Tibial nerve (tissue), 4 donors: Measurements from ENCODE around the gene ANKRD53. TPM values are rescaled to one million over a fixed set of nuclear protein-coding genes. Genes with fewer than 3 reads are reported as not detected.

Experiments used
- DNase-seq, 2 donors: peaks; one replicate each; pipeline ENCODE4 v3.0.0-alpha.2; 2019; ENCODE audit warnings: low spot score in 2 of 2
- H3K27ac ChIP-seq, 4 donors: fragments of 200-600 bp; sonication (generic) in 3 of 4; one replicate each; pipeline ENCODE4 v1.5.1; 2017 to 2019; ENCODE audit warnings: mild to moderate bottlenecking in 1 of 4
- H3K27me3 ChIP-seq, 2 donors: fragments of 200-600 bp; sonication (generic) in 1 of 2; one replicate each; pipeline versions ENCODE4 v1.5.1 to v1.6.0; 2017 to 2019
- H3K36me3 ChIP-seq, 3 donors: fragments of 200-600 bp; sonication (generic); one replicate each; pipeline ENCODE4 v1.5.1; 2018 to 2019
- H3K4me1 ChIP-seq, 4 donors: fragments of 200-600 bp; sonication (generic) in 3 of 4; one replicate each; pipeline ENCODE4 v1.5.1; 2017 to 2019
- H3K4me3 ChIP-seq, 4 donors: fragments of 200-600 bp; sonication (generic) in 3 of 4; one replicate each; pipeline ENCODE4 v1.5.1; 2017 to 2019; ENCODE audit warnings: mild to moderate bottlenecking in 1 of 4, moderate library complexity in 1 of 4
- H3K9me3 ChIP-seq, 4 donors: fragments of 200-600 bp; sonication (generic) in 3 of 4; one replicate each; pipeline ENCODE4 v1.5.1; 2017 to 2019
- EP300 ChIP-seq, 2 donors: sonication (generic); formaldehyde crosslinking; IDR thresholded peaks; one replicate each; pipeline ENCODE4 v1.6.1; 2017; ENCODE audit warnings: antibody characterized with exemption in 2 of 2, mild to moderate bottlenecking in 1 of 2
- POLR2A ChIP-seq, 2 donors: fragments of 450-650 bp; IDR thresholded peaks; one replicate each; pipeline ENCODE4 v1.6.1; 2017; ENCODE audit warnings: antibody characterized with exemption in 2 of 2, mild to moderate bottlenecking in 2 of 2, moderate library complexity in 2 of 2
- WGBS, 2 donors: methylation state at CpG; one replicate each; pipeline ENCODE4 v1.1.5; 2018; 5-methylcytosine and 5-hydroxymethylcytosine counted together
- total RNA-seq, 4 donors: library from RNA; depleted of rRNA; stranded (reverse); fragments of >200 nt; gene quantifications; one replicate each; pipeline ENCODE4 v1.1.0, GENCODE V29; 2016
- TF ChIP-seq, protein P1 (sequence below), 5 experiments: fragments of 200-600 bp in 3 of 5; fragments of 450-650 bp in 2 of 5; sonication (generic) in 3 of 5; IDR thresholded peaks; one replicate each; pipeline ENCODE4 v1.5.1; 2016 to 2019; ENCODE audit warnings: antibody characterized with exemption in 5 of 5, mild to moderate bottlenecking in 3 of 5, moderate library complexity in 2 of 5

ANKRD53 gene
- total RNA-seq, 4 donors from 2014 or later: 1.3 to 9.0 (median 2.7) TPM

- Histone ChIP-seq H3K4me1 (peaks cover 0 to 36% (median 14%) of the 10 kb centered on the region in 4 donors), H3K36me3 (peaks cover 0 to 39% (median 0%) of the 10 kb centered on the region in 3 donors), H3K9me3 (no peaks in the 10 kb centered on the region), H3K27me3 (no peaks in the 10 kb centered on the region), H3K27ac (no peak overlapping the region), H3K4me3 (no peak overlapping the region)
- TF ChIP-seq, protein P1, sequence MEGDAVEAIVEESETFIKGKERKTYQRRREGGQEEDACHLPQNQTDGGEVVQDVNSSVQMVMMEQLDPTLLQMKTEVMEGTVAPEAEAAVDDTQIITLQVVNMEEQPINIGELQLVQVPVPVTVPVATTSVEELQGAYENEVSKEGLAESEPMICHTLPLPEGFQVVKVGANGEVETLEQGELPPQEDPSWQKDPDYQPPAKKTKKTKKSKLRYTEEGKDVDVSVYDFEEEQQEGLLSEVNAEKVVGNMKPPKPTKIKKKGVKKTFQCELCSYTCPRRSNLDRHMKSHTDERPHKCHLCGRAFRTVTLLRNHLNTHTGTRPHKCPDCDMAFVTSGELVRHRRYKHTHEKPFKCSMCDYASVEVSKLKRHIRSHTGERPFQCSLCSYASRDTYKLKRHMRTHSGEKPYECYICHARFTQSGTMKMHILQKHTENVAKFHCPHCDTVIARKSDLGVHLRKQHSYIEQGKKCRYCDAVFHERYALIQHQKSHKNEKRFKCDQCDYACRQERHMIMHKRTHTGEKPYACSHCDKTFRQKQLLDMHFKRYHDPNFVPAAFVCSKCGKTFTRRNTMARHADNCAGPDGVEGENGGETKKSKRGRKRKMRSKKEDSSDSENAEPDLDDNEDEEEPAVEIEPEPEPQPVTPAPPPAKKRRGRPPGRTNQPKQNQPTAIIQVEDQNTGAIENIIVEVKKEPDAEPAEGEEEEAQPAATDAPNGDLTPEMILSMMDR (IDR thresholded peaks at IDR 0.05): no peak
- no peak for TF ChIP-seq EP300 (IDR thresholded peaks at IDR 0.05)
- no peak for TF ChIP-seq POLR2A (IDR thresholded peaks at IDR 0.05)
- WGBS, 2 donors: 81 to 87% methylated on average over 2 of the region's 2 CpGs
- DNase-seq: no peak
These were observed 3.0 kb downstream of the ANKRD53 start for GRCh38 chr2:70981421-70981820.

GRCh38 chr2:70981866-70982810 lies 3.7 kb downstream of the ANKRD53 start:
- Histone ChIP-seq H3K4me3 (no peak overlapping the region), H3K27ac (no peak overlapping the region), H3K27me3 (no peaks in the 10 kb centered on the region), H3K4me1 (peaks cover 0 to 34% (median 14%) of the 10 kb centered on the region in 4 donors), H3K36me3 (peaks cover 0 to 46% (median 0%) of the 10 kb centered on the region in 3 donors), H3K9me3 (no peaks in the 10 kb centered on the region)
- WGBS, 2 donors: 89 to 91% methylated on average over 14 of the region's 14 CpGs
- DNase-seq: no peak
- TF ChIP-seq, protein P1 (IDR thresholded peaks at IDR 0.05): no peak
- TF ChIP-seq POLR2A (IDR thresholded peaks at IDR 0.05): no peak
- TF ChIP-seq EP300 (IDR thresholded peaks at IDR 0.05): no peak

DNA sequence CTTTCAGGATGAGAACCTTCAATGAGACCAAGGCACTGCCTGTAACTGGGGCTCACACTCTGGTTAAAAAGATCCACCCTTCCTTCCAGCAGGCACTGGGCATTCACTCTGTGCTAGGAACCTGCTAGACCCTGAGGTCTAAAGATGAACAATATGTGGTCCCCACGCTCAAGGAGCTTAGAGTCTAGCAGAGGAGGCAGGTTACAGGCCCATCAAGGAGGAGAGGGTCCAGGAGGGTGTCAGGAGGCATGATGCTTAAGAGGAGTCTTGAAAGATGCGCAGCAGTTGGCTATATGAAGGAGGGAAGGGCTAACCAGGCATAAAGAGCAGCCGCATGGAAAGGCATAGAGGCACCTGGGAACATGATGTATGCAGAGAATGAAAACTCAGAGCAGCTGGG lies 4.5 kb downstream of the ANKRD53 start:
- peaks cover 0 to 38% (median 9%) of the 10 kb centered on the region in 4 donors for H3K4me1 ChIP-seq
- H3K27ac ChIP-seq: no peak overlapping the region
- TF ChIP-seq EP300 (IDR thresholded peaks at IDR 0.05) (no peak), POLR2A (IDR thresholded peaks at IDR 0.05) (no peak)
- TF ChIP-seq, protein P1 (IDR thresholded peaks at IDR 0.05): no peak
- no peaks in the 10 kb centered on the region for H3K27me3 ChIP-seq
- no peak for DNase-seq
- WGBS, 2 donors: 91 to 98% methylated on average over 3 of the region's 3 CpGs
- peaks cover 0 to 55% (median 0%) of the 10 kb centered on the region in 3 donors for H3K36me3 ChIP-seq
- no peaks in the 10 kb centered on the region for H3K9me3 ChIP-seq
- H3K4me3 ChIP-seq: no peak overlapping the region

DNA sequence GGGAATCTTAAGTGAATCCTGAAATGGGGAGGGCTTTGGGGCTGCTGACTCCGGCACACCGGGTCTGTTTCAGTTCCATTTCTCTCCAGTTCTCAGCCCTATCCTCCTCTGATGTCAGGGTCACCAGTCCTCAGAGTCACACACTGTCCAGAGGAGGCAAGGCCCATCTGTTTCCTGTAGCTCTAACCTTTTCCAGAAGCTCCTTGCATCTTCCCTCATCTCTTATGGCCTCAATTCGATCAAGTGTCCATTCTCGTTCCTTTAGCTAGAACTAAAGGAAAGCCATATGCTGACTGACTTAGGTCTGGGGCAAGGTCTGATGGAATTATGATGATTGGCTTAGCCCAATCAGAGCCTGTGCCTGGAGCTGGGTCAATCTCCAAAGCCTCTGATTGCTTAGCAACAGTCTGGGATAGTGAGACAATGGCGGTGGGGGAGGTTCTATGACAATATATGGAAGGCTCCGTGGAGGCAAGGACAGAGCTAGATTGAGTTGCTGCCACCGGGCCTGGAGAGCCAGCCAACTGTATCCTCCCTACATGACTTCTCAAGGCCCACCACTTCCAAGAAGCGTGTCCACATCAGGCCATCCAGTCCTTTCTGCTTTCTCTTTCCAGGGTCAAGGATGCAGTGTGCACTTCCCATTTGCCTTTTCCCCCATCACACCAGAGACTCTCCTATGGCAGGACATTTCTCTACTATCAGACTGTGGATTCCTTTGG lies 5.2 kb downstream of the ANKRD53 start:
- Histone ChIP-seq H3K9me3 (no peaks in the 10 kb centered on the region), H3K4me3 (no peak overlapping the region), H3K27ac (no peak overlapping the region), H3K27me3 (no peaks in the 10 kb centered on the region), H3K4me1 (peaks cover 0 to 38% (median 3%) of the 10 kb centered on the region in 4 donors), H3K36me3 (peaks cover 0 to 61% (median 0%) of the 10 kb centered on the region in 3 donors)
- TF ChIP-seq POLR2A (IDR thresholded peaks at IDR 0.05) (no peak), EP300 (IDR thresholded peaks at IDR 0.05) (no peak)
- TF ChIP-seq, protein P1 (IDR thresholded peaks at IDR 0.05): no peak
- WGBS, 2 donors: 88 to 94% methylated on average over 8 of the region's 8 CpGs
- no peak for DNase-seq
